ENCODE measurements around the gene FSTL4.

DNA sequence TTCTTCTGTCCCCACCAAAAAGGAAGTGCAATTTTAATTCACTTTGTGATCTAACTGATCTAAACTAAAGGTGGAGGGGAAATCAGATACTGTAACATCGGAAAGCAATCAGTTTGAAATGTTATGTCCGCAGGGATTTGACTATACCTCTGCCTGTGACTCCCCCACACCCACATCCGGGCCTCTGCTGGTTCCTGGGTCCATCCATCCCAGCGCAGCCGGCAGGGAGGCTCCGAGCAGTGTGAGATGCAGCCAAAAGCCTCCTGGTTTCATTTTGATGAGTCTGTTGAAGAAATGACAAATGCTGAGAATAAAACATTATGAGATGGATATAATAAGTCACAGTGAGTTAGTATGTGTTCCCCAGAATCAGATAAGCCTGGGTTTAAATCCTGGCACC is 8.6 kb downstream of the FSTL4 start:
- TF ChIP-seq, protein P1, sequence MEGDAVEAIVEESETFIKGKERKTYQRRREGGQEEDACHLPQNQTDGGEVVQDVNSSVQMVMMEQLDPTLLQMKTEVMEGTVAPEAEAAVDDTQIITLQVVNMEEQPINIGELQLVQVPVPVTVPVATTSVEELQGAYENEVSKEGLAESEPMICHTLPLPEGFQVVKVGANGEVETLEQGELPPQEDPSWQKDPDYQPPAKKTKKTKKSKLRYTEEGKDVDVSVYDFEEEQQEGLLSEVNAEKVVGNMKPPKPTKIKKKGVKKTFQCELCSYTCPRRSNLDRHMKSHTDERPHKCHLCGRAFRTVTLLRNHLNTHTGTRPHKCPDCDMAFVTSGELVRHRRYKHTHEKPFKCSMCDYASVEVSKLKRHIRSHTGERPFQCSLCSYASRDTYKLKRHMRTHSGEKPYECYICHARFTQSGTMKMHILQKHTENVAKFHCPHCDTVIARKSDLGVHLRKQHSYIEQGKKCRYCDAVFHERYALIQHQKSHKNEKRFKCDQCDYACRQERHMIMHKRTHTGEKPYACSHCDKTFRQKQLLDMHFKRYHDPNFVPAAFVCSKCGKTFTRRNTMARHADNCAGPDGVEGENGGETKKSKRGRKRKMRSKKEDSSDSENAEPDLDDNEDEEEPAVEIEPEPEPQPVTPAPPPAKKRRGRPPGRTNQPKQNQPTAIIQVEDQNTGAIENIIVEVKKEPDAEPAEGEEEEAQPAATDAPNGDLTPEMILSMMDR (IDR thresholded peaks at IDR 0.05) = no peak
- no peak for TF ChIP-seq EZH2 (IDR thresholded peaks at IDR 0.05; ENCODE audit: borderline replicate concordance, insufficient read depth, low read depth, low read length, poor library complexity, severe bottlenecking)

Data from B cell (primary cell).